NCI-H446 treated with DMSO at 0.1 percent for 48 hours (cell line): ENCODE data around the gene TBC1D23.
"Not testable (repeated sequence)": the region's sequence is repeated elsewhere in the genome, so short reads cannot be mapped to it uniquely, and the experiment has no call there.

ENCODE experiments used
- DNase-seq: peaks from one replicate; lab custom pipeline; 2025; lab: John Stamatoyannopoulos, UW

TBC1D23 gene

GRCh38 chr3:100351770-100352169, 91.0 kb downstream of the TBC1D23 start:
- not testable (repeated sequence) for DNase-seq

GRCh38 chr3:100352296-100353231, 91.8 kb downstream of the TBC1D23 start:
- no peak for DNase-seq

GRCh38 chr3:100354850-100355249, 94.1 kb downstream of the TBC1D23 start:
- no peak for DNase-seq

GRCh38 chr3:100358413-100358812, 97.6 kb downstream of the TBC1D23 start:
- no peak for DNase-seq

GRCh38 chr3:100359035-100359434, 98.2 kb downstream of the TBC1D23 start:
- DNase-seq: no peak

- no peak for DNase-seq
Observed at GRCh38 chr3:100360757-100361496, 100.1 kb downstream of the TBC1D23 start.

GRCh38 chr3:100361897-100362296, 101.1 kb downstream of the TBC1D23 start:
- DNase-seq: no peak

- DNase-seq: no peak
Observed at GRCh38 chr3:100364421-100364820, 103.6 kb downstream of the TBC1D23 start.

GRCh38 chr3:100366424-100366823, 105.6 kb downstream of the TBC1D23 start:
- no peak for DNase-seq

- no peak for DNase-seq
Observed at GRCh38 chr3:100368441-100368840, 107.6 kb downstream of the TBC1D23 start.

- DNase-seq: no peak
Observed at GRCh38 chr3:100370756-100371155, 110.0 kb downstream of the TBC1D23 start.

GRCh38 chr3:100374521-100374920, 113.7 kb downstream of the TBC1D23 start:
- DNase-seq: no peak
